ENCODE measurements around the gene ZNF841.

Gene ZNF841

DNA sequence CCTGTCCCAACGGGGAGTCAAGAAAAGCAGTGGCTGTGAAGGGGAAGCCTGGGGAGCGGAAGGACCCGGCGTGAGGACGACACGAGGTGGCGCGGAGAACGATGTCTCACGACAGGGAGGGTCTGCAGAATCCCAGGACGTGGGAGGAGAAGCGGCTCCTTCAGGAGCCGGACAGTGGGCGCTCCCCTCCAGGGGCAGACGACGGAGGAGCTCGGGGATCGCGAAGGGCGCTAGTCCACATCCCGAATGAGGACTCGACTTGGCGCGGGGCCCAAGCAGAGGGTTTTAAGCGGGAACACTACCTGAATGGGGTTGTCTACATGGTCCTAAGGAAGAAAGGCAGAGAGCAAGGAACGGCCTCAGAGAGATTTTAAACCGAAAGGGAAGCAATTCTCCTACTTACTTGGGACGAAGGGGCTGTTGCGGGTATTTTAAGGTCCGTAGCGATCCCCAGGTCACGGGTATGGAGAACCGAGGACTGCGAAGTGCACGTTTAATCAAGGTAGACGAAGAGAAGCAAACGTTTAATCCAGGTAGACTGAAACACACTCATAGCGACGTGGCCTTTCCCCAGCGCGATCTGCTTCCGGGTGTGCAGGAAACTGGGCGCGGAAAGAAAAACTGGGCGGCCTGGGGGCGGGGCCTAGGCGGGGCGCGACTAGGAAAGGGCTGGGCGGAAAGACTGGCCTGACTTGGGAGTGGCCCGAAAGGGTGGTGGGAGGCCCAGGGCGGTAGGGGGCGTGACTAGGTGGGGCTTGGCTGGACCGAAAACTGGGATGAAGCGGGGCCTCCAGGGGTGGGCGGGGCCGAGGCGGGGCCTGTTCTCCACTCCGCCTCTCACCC lies at the start of gene ZNF841:
Gene ZNF841 (minus strand): TSS at position 594 of the 843 bp plus-strand sequence. CDS start 10,964 bp downstream, outside the sequence.
- TF ChIP-seq, protein P1, sequence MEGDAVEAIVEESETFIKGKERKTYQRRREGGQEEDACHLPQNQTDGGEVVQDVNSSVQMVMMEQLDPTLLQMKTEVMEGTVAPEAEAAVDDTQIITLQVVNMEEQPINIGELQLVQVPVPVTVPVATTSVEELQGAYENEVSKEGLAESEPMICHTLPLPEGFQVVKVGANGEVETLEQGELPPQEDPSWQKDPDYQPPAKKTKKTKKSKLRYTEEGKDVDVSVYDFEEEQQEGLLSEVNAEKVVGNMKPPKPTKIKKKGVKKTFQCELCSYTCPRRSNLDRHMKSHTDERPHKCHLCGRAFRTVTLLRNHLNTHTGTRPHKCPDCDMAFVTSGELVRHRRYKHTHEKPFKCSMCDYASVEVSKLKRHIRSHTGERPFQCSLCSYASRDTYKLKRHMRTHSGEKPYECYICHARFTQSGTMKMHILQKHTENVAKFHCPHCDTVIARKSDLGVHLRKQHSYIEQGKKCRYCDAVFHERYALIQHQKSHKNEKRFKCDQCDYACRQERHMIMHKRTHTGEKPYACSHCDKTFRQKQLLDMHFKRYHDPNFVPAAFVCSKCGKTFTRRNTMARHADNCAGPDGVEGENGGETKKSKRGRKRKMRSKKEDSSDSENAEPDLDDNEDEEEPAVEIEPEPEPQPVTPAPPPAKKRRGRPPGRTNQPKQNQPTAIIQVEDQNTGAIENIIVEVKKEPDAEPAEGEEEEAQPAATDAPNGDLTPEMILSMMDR (IDR thresholded peaks at IDR 0.05), result no peak

DNA sequence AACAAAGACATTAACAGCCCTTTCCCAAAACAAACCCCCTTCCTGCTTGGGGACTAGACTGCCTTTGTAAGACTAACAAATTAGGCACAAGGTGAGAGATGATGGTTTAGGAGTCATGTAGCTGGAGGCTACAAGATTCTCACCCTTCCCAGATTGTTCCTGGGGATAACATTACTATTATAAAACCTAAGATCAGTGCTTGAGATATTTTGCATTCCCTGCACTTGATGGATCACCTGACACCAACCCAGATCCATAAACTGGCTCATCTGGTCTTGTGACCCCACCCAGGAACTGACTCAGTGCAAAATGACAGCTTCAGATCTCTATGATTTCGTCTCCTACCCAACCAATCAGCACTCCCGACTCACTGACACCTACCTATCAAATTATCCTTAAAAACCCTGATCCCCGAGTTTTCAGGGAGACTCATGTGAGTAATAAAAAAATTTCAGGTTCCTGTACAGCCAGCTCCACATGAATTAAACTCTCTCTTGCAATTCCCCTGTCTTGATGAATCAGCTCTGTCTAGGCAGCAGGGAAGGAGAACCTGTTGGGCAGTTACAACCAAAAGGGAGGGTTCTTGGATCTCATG lies 46.5 kb upstream of the ZNF841 start:
- TF ChIP-seq, protein P1 (IDR thresholded peaks at IDR 0.05), result no peak

DNA sequence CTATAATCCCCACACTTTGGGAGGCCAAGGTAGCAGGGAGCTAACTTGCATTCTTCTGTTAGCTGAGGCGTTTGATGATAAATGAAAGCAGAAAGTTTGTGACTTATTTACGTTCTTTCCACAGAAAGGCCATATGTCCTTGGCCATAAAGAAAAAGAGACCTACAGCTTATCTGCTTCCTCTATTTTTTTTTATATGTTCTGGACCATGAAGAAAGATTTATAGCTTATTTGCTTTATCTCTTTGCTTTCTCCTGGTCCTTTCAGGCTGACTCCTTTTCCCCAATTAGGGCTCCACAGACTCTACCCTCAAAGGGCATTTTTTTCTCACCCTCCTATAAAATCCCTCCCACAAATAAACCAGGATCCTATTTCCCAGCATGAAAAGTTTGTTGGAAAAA lies 45.6 kb upstream of the ZNF841 start:
- TF ChIP-seq, protein P1 (IDR thresholded peaks at IDR 0.05), result no peak

DNA sequence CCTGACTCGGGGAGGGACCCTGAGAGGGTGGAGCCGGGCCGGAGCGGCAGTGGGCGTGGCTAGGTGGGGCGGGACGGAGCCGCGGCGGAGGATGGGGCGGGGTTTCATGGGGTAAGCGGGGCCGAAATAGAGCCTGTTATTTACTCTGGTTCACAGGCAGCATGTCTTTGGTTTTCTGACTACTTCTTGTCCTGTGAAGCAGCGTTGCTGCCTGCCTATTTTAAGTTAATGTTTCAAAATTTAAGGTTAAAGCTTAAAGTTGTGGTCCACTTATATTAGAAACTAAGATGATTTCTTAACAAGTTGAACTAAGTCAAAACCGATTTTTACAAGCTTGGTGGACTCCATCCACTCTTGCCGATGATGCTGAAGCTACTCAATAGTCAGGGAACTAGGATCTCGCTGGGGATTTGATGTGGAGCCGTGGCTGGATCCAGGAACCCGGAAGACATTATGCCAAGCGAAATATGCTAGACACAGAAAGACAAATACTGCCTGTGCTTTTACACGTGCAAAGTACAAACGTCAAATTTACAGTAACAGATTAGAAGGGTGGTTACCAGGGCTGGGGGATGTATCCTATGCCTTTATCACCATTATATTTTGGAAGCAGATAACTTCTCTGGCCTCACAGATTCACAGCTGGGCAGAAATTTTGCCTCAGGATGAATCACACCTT lies 44.6 kb upstream of the ZNF841 start:
- TF ChIP-seq, protein P1 (IDR thresholded peaks at IDR 0.05), result no peak

DNA sequence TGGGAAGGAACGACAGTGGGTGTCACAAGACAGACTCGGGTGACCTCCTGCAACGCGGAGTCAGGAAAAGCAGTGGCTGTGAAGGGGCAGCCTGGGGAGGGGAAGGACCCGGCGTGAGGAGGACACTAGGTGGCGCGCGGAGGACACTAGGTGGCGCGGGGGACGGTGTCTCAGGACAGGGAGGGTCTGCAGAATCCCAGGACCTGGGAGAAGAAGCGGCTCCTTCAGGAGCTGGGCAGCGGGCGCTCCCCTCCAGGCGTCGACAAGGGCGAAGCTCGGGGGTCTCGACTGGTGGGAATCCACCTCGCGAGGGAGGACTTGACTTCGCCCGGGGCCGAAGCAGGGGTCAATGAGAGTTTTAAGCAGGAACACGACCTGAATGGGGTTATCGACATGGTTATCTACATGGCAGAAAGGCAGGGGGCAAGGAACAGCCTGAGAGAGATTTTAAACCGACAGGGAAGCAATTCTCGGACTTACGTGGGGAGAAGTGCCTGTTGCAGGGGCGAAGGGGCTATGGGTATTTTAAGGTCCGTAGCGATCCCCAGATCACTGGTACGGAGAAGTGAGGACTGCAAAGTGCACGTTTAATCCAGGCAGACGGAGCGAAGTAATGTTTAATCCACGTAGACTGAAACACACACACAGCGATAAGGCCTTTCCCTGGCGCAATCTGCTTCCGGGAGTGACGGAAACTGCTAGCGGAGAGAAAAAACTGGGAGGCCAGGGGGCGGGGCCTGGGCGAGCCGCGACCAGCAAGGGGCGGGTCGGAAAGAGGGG lies 43.9 kb upstream of the ZNF841 start, which contains the start of gene ZNF616:
Gene ZNF616 (minus strand): TSS at position 687 of the 780 bp plus-strand sequence. CDS start 9,426 bp downstream, outside the sequence.
- TF ChIP-seq, protein P1 (IDR thresholded peaks at IDR 0.05), result peak; percentile 89

DNA sequence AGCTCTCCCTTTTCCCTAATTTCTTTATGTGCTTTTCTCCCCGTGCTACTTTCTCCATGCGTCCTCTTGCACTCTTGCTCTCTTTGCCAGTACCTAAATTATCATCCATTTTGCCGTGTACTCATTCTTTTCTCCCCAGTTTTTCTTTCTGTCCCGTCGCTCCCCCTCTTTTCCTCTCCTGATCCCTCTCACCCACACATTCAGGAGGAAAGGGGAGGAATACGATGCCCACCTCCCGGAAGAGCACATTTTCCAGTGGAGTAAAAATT lies 43.4 kb upstream of the ZNF841 start:
- TF ChIP-seq, protein P1 (IDR thresholded peaks at IDR 0.05), result no peak

All from LNCAP (cell line).